HepG2 (cell line): ENCODE results near the gene LDLRAP1. TPM values are rescaled to one million over a fixed set of nuclear protein-coding genes. Genes with fewer than 3 reads are reported as not detected.
A peak's percentile ranks its signal among the peaks of the same experiment; 100 is the strongest.

Experiments
- DPF2 ChIP-seq: sonication (generic); formaldehyde crosslinking; IDR thresholded peaks from 2 replicates; pipeline ENCODE4 v1.4.0; 2020; ENCODE audit warnings: mild to moderate bottlenecking, low read depth, missing genetic modification reagents, borderline replicate concordance
- EEA1 ChIP-seq: sonication (generic); formaldehyde crosslinking; IDR thresholded peaks from 2 replicates; pipeline ENCODE4 v1.5.1; 2020; ENCODE audit warnings: mild to moderate bottlenecking, missing genetic modification reagents, borderline replicate concordance
- ERF ChIP-seq: IDR thresholded peaks from 2 replicates; pipeline ENCODE4 v1.6.1; 2018; ENCODE audit warnings: missing biosample characterization, missing genetic modification reagents
- FOSL1 ChIP-seq: sonication (generic); formaldehyde crosslinking; IDR thresholded peaks from 2 replicates; pipeline ENCODE4 v1.9.0; 2021; ENCODE audit warnings: missing genetic modification reagents, borderline replicate concordance
- GATAD2A ChIP-seq: IDR thresholded peaks from 2 replicates; pipeline ENCODE4 v1.6.1; 2016
- KDM5B ChIP-seq: sonication (generic); formaldehyde crosslinking; IDR thresholded peaks from 2 replicates; pipeline ENCODE4 v1.4.0; 2020; ENCODE audit warnings: missing genetic modification reagents, mild to moderate bottlenecking, borderline replicate concordance
- MAFG ChIP-seq: sonication (generic); formaldehyde crosslinking; IDR thresholded peaks from 2 replicates; pipeline ENCODE4 v1.5.1; 2020; ENCODE audit warnings: mild to moderate bottlenecking, missing genetic modification reagents
- NFYC ChIP-seq: IDR thresholded peaks from 2 replicates; pipeline ENCODE4 v1.6.1; 2016; ENCODE audit warnings: missing genetic modification reagents, missing compliant biosample characterization
- NKX3-1 ChIP-seq: sonication (generic); formaldehyde crosslinking; IDR thresholded peaks from 2 replicates; pipeline ENCODE4 v1.5.0; 2020; ENCODE audit warnings: missing genetic modification reagents
- PHF8 ChIP-seq: sonication (generic); formaldehyde crosslinking; IDR thresholded peaks from 2 replicates; pipeline ENCODE4 v1.5.0; 2020; ENCODE audit warnings: missing genetic modification reagents
- POLR2AphosphoS2 ChIP-seq: IDR thresholded peaks from 2 replicates; pipeline ENCODE4 v1.6.1; 2011; ENCODE audit warnings: low read depth, low read length, improper control_type of control experiment
- SP1 ChIP-seq, 2 experiments: fragments of 450-650 bp in 1 of 2; sonication (generic) in 1 of 2; formaldehyde crosslinking in 1 of 2; IDR thresholded peaks; 2 replicates each; pipeline versions ENCODE4 v1.4.0 to v1.6.1; 2016 to 2020; ENCODE audit warnings: missing genetic modification reagents in 1 of 2
- SP2 ChIP-seq: sonication (generic); formaldehyde crosslinking; IDR thresholded peaks from 2 replicates; pipeline ENCODE4 v1.5.1; 2020; ENCODE audit warnings: mild to moderate bottlenecking, missing genetic modification reagents
- SP4 ChIP-seq: sonication (generic); formaldehyde crosslinking; IDR thresholded peaks from 2 replicates; pipeline ENCODE4 v1.8.1; 2023; ENCODE audit warnings: mild to moderate bottlenecking, missing genetic modification reagents
- SRY ChIP-seq: sonication (generic); formaldehyde crosslinking; IDR thresholded peaks from 2 replicates; pipeline ENCODE4 v1.8.0; 2022; ENCODE audit warnings: mild to moderate bottlenecking, missing genetic modification reagents
- THAP11 ChIP-seq: IDR thresholded peaks from 2 replicates; pipeline ENCODE4 v1.6.1; 2016; ENCODE audit warnings: missing biosample characterization, missing genetic modification reagents
- ZBTB21 ChIP-seq: sonication (generic); formaldehyde crosslinking; IDR thresholded peaks from 2 replicates; pipeline ENCODE4 v1.4.0; 2020; ENCODE audit warnings: missing genetic modification reagents
- ZNF235 ChIP-seq: sonication (generic); formaldehyde crosslinking; IDR thresholded peaks from 2 replicates; pipeline ENCODE4 v1.8.1; 2023; ENCODE audit warnings: mild to moderate bottlenecking, missing genetic modification reagents, borderline replicate concordance
- ZNF296 ChIP-seq: sonication (generic); formaldehyde crosslinking; conservative IDR thresholded peaks from 2 replicates; pipeline ENCODE4 v1.5.0; 2020; ENCODE audit warnings: mild to moderate bottlenecking, missing genetic modification reagents
- ZNF34 ChIP-seq: sonication (generic); formaldehyde crosslinking; IDR thresholded peaks from 2 replicates; pipeline ENCODE4 v1.4.0; 2020; ENCODE audit warnings: mild to moderate bottlenecking, missing genetic modification reagents, borderline replicate concordance
- ZNF547 ChIP-seq: sonication (generic); formaldehyde crosslinking; IDR thresholded peaks from 2 replicates; pipeline ENCODE4 v1.5.1; 2020; ENCODE audit warnings: mild to moderate bottlenecking, missing genetic modification reagents
- ZNF777 ChIP-seq: sonication (generic); formaldehyde crosslinking; IDR thresholded peaks from 2 replicates; pipeline ENCODE4 v1.4.0; 2020; ENCODE audit warnings: missing genetic modification reagents
- ZNF850 ChIP-seq: sonication (generic); formaldehyde crosslinking; conservative IDR thresholded peaks from 2 replicates; pipeline ENCODE4 v1.9.0; 2021; ENCODE audit warnings: mild to moderate bottlenecking, missing genetic modification reagents
- ZSCAN25 ChIP-seq: sonication (generic); formaldehyde crosslinking; IDR thresholded peaks from 2 replicates; pipeline ENCODE4 v1.8.0; 2022; ENCODE audit warnings: mild to moderate bottlenecking, missing genetic modification reagents
- polyA plus RNA-seq, 8 experiments: library from polyadenylated mRNA; depleted of rRNA in 3 of 8; stranded (reverse) in 7 of 8; unstranded in 1 of 8; fragments of >200 nt; fragmentation: Illumina TruSeq in 4 of 8; extraction: Trizol in 4 of 8; gene quantifications; 2 replicates each; pipeline versions ENCODE4 v1.2.1 to v1.2.3, GENCODE V29; 2011 to 2016; ENCODE audit warnings: low read depth in 4 of 8, missing spikeins in 1 of 8, mixed read lengths in 1 of 8; ENCODE audit not compliant: insufficient read depth in 1 of 8
- total RNA-seq, 5 experiments: library from RNA; depleted of rRNA; stranded (reverse); fragments of >200 nt; fragmentation: Illumina TruSeq; extraction: Trizol; gene quantifications; 2 replicates each; pipeline ENCODE4 v1.2.3, GENCODE V29; 2016; ENCODE audit warnings: low read depth in 1 of 5
- TF ChIP-seq, protein P1 (sequence below): sonication (generic); formaldehyde crosslinking; IDR thresholded peaks from 2 replicates; pipeline ENCODE4 v1.8.0; 2022; ENCODE audit warnings: low read depth, missing genetic modification reagents
- TF ChIP-seq, protein P2 (sequence below): sonication (generic); formaldehyde crosslinking; IDR thresholded peaks from 2 replicates; pipeline ENCODE4 v1.5.1; 2020; ENCODE audit warnings: mild to moderate bottlenecking, missing genetic modification reagents, moderate library complexity

LDLRAP1 gene
- total and polyA plus RNA-seq, 2 of the 13 experiments (the other 11 are each of a cell fraction or from before 2014, with no cell fraction given), result 7.2 to 12.1 TPM

DNA sequence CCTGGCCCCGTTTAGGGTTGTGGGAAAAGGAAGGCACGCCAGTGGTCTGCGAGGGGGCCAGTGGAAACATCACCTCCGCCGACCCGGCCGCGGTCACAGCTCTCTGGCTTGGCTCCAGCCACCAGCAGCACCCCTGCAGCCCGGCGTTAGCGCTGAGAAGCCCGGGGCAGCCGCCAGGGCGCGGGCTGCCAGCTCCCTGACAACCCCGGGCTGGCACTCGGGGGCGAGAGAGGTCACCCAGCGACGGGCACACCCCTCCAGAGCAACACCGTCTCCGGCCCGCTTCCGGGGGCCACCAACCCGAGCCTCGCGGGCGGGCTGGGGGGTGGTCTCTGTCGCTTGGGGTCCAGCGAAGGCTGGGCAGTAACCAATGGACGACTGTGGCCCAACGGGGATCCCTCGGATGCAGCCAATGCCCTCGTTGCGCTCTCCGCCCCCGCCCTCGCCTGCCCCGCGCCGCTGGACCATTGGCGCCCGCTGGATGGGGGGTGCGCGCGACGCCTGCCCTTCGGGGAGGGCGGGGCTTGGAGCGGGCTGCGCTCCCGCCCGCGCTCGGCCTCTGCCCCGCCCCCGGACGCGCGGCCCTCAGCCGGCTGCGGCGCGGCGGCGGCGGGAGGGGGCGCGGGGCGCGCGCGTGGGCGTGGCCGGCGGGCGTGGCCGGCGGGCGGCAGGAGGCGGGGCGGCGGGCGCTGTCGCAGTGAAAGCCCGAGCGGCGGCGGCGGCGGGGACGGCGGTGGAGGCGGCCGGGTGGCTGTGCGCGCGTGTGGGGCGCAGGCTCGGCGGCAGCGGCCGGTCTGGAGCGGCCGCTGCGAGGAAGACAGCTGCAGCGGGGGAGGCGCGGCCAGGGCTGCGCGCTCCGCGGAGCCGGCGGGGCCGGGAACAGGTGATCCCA lies 72.9 kb downstream of the LDLRAP1 start, which contains the start of gene MAN1C1 (continued):
- TF ChIP-seq ERF (CRISPR knock-in tag) (0 out of 2 replicates have a peak, but pooled peaks have one; percentile 15), ZBTB21 (CRISPR knock-in tag) (no peak), EEA1 (CRISPR knock-in tag) (no peak), ZNF777 (CRISPR knock-in tag) (peak; percentile 65), NKX3-1 (CRISPR knock-in tag) (no peak), SRY (CRISPR knock-in tag) (0 out of 2 replicates have a peak, but pooled peaks have one; percentile 42), THAP11 (CRISPR knock-in tag) (no peak), SP2 (CRISPR knock-in tag) (peak; percentile 59), POLR2AphosphoS2 (no peak), SP4 (CRISPR knock-in tag) (peak; percentile 77; the same call in 1 of the 2 replicates), ZNF296 (CRISPR knock-in tag) (no peak), MAFG (no peak), DPF2 (CRISPR knock-in tag) (no peak), SP1 (IDR thresholded peaks at IDR 0.05) (no peak), SP1 (CRISPR knock-in tag; IDR thresholded peaks at IDR 0.05) (peak; percentile 33; the same call in 1 of the 2 replicates), ZNF235 (CRISPR knock-in tag) (0 out of 2 replicates have a peak, but pooled peaks have one; percentile 75), GATAD2A (CRISPR knock-in tag) (no peak), PHF8 (CRISPR knock-in tag) (peak; percentile 31; the same call in 1 of the 2 replicates), ZNF547 (CRISPR knock-in tag) (no peak), ZNF34 (CRISPR knock-in tag) (no peak), ZSCAN25 (CRISPR knock-in tag) (peak; percentile 76), KDM5B (peak; percentile 22; the same call in 1 of the 2 replicates), FOSL1 (CRISPR knock-in tag) (no peak), NFYC (CRISPR knock-in tag) (peak; percentile 70), ZNF850 (CRISPR knock-in tag) (no peak)
- TF ChIP-seq, protein P1, sequence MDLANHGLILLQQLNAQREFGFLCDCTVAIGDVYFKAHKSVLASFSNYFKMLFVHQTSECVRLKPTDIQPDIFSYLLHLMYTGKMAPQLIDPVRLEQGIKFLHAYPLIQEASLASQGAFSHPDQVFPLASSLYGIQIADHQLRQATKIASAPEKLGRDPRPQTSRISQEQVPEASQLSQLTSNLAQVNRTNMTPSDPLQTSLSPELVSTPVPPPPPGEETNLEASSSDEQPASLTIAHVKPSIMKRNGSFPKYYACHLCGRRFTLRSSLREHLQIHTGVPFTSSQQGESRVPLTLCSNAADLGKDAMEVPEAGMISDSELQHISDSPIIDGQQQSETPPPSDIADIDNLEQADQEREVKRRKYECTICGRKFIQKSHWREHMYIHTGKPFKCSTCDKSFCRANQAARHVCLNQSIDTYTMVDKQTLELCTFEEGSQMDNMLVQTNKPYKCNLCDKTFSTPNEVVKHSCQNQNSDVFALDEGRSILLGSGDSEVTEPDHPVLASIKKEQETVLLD (CRISPR knock-in tag), result no peak
- TF ChIP-seq, protein P2, sequence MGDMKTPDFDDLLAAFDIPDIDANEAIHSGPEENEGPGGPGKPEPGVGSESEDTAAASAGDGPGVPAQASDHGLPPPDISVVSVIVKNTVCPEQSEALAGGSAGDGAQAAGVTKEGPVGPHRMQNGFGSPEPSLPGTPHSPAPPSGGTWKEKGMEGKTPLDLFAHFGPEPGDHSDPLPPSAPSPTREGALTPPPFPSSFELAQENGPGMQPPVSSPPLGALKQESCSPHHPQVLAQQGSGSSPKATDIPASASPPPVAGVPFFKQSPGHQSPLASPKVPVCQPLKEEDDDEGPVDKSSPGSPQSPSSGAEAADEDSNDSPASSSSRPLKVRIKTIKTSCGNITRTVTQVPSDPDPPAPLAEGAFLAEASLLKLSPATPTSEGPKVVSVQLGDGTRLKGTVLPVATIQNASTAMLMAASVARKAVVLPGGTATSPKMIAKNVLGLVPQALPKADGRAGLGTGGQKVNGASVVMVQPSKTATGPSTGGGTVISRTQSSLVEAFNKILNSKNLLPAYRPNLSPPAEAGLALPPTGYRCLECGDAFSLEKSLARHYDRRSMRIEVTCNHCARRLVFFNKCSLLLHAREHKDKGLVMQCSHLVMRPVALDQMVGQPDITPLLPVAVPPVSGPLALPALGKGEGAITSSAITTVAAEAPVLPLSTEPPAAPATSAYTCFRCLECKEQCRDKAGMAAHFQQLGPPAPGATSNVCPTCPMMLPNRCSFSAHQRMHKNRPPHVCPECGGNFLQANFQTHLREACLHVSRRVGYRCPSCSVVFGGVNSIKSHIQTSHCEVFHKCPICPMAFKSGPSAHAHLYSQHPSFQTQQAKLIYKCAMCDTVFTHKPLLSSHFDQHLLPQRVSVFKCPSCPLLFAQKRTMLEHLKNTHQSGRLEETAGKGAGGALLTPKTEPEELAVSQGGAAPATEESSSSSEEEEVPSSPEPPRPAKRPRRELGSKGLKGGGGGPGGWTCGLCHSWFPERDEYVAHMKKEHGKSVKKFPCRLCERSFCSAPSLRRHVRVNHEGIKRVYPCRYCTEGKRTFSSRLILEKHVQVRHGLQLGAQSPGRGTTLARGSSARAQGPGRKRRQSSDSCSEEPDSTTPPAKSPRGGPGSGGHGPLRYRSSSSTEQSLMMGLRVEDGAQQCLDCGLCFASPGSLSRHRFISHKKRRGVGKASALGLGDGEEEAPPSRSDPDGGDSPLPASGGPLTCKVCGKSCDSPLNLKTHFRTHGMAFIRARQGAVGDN (CRISPR knock-in tag), result peak; percentile 73
